Loucy (cell line): ENCODE results near the gene DNASE1L3.

Source experiments
- H2AFZ ChIP-seq: fragments of 200-600 bp; sonication (generic); 2 replicates; pipeline ENCODE4 v1.6.0; 2016; ENCODE audit warnings: antibody characterized with exemption, mild to moderate bottlenecking, low read length, moderate library complexity
- H3F3A ChIP-seq: fragments of 200-600 bp; 2 replicates; pipeline ENCODE4 v1.6.0; 2016; ENCODE audit warnings: antibody characterized with exemption, low read depth, mild to moderate bottlenecking
- H3K27me3 ChIP-seq: fragments of 200-600 bp; sonication (generic); 2 replicates; pipeline ENCODE4 v1.6.1; 2014; ENCODE audit warnings: low read length, mild to moderate bottlenecking; ENCODE audit not compliant: insufficient read depth, poor library complexity, severe bottlenecking
- H3K36me3 ChIP-seq: fragments of 200-600 bp; sonication (generic); 2 replicates; pipeline ENCODE4 v1.6.1; 2016; ENCODE audit warnings: low read length; ENCODE audit not compliant: insufficient read depth
- H3K4me1 ChIP-seq: fragments of 200-600 bp; sonication (generic); 2 replicates; pipeline ENCODE4 v1.5.1; 2014; ENCODE audit warnings: low read length, mild to moderate bottlenecking; ENCODE audit not compliant: insufficient read depth, poor library complexity, severe bottlenecking
- H3K4me2 ChIP-seq: fragments of 200-600 bp; sonication (generic); 2 replicates; pipeline ENCODE4 v1.6.0; 2014; ENCODE audit warnings: antibody characterized with exemption, low read length, low read depth, mild to moderate bottlenecking; ENCODE audit not compliant: poor library complexity, severe bottlenecking
- H3K4me3 ChIP-seq: fragments of 200-600 bp; sonication (generic); 2 replicates; pipeline ENCODE4 v1.5.1; 2014; ENCODE audit warnings: low read length, mild to moderate bottlenecking, mixed read lengths; ENCODE audit not compliant: poor library complexity, severe bottlenecking
- H3K79me2 ChIP-seq: fragments of 200-600 bp; sonication (generic); 2 replicates; pipeline ENCODE4 v1.6.1; 2014; ENCODE audit warnings: low read length; ENCODE audit not compliant: insufficient read depth
- H3K9ac ChIP-seq: fragments of 200-600 bp; sonication (generic); 2 replicates; pipeline ENCODE4 v1.6.0; 2014; ENCODE audit warnings: mild to moderate bottlenecking, low read depth, low read length, moderate library complexity; ENCODE audit not compliant: poor library complexity, severe bottlenecking
- H3K9me2 ChIP-seq: fragments of 200-600 bp; sonication (generic); replicated peaks from 2 replicates; pipeline ENCODE4 v1.6.1; 2016; ENCODE audit warnings: low read depth, low read length, mixed read lengths
- H3K9me3 ChIP-seq: fragments of 200-600 bp; sonication (generic); 2 replicates; pipeline ENCODE4 v1.6.1; 2014; ENCODE audit warnings: mild to moderate bottlenecking, antibody characterized with exemption, low read length, low read depth; ENCODE audit not compliant: insufficient read depth
- H4K20me1 ChIP-seq: fragments of 200-600 bp; sonication (generic); 2 replicates; pipeline ENCODE4 v1.6.0; 2014; ENCODE audit warnings: antibody characterized with exemption, low read length, mild to moderate bottlenecking; ENCODE audit not compliant: insufficient read depth, poor library complexity, severe bottlenecking
- EZH2phosphoT487 ChIP-seq: fragments of 200-600 bp; IDR thresholded peaks from 2 replicates; pipeline ENCODE4 v1.6.1; 2018; ENCODE audit warnings: antibody characterized with exemption, mild to moderate bottlenecking, moderate library complexity, borderline replicate concordance
- TF ChIP-seq, protein P1 (sequence below): fragments of 200-600 bp; sonication (generic); conservative IDR thresholded peaks from 2 replicates; pipeline ENCODE4 v1.5.1; 2014; ENCODE audit warnings: mild to moderate bottlenecking, antibody characterized with exemption, low read length

DNASE1L3 gene

DNA sequence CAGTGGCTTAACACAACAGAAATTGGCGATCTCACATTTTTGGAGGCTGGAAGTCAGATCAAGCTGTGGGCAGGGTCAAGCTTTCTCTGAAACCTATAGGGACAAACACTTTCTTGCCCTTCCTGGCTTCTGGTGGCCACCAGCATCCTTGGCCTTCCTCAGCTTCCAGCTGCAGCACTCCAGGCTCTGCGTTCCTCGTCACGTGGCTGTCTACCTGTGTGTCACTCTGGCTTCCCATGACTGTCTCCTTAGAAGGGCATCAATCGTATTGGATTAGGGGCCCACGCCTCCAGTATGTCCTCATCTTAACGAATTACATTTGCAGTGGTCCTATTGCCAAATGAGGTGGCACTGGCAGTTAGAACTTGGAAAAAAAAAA, 25.8 kb downstream of the DNASE1L3 start:
- Histone ChIP-seq H3K4me2 (no peak overlapping the region), H2AFZ (peak overlapping the region; percentile 65; the same call in 1 of the 2 replicates), H3K9me3 (no peaks in the 10 kb centered on the region), H3K4me1 (no peaks in the 10 kb centered on the region), H4K20me1 (no peaks in the 10 kb centered on the region), H3K36me3 (no peaks in the 10 kb centered on the region), H3F3A (no peaks in the 10 kb centered on the region), H3K4me3 (no peak overlapping the region), H3K9ac (no peak overlapping the region), H3K9me2 (no peaks in the 10 kb centered on the region), H3K27me3 (no peaks in the 10 kb centered on the region), H3K79me2 (no peaks in the 10 kb centered on the region)
- TF ChIP-seq, protein P1, sequence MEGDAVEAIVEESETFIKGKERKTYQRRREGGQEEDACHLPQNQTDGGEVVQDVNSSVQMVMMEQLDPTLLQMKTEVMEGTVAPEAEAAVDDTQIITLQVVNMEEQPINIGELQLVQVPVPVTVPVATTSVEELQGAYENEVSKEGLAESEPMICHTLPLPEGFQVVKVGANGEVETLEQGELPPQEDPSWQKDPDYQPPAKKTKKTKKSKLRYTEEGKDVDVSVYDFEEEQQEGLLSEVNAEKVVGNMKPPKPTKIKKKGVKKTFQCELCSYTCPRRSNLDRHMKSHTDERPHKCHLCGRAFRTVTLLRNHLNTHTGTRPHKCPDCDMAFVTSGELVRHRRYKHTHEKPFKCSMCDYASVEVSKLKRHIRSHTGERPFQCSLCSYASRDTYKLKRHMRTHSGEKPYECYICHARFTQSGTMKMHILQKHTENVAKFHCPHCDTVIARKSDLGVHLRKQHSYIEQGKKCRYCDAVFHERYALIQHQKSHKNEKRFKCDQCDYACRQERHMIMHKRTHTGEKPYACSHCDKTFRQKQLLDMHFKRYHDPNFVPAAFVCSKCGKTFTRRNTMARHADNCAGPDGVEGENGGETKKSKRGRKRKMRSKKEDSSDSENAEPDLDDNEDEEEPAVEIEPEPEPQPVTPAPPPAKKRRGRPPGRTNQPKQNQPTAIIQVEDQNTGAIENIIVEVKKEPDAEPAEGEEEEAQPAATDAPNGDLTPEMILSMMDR: no peak
- TF ChIP-seq EZH2phosphoT487: no peak

DNA sequence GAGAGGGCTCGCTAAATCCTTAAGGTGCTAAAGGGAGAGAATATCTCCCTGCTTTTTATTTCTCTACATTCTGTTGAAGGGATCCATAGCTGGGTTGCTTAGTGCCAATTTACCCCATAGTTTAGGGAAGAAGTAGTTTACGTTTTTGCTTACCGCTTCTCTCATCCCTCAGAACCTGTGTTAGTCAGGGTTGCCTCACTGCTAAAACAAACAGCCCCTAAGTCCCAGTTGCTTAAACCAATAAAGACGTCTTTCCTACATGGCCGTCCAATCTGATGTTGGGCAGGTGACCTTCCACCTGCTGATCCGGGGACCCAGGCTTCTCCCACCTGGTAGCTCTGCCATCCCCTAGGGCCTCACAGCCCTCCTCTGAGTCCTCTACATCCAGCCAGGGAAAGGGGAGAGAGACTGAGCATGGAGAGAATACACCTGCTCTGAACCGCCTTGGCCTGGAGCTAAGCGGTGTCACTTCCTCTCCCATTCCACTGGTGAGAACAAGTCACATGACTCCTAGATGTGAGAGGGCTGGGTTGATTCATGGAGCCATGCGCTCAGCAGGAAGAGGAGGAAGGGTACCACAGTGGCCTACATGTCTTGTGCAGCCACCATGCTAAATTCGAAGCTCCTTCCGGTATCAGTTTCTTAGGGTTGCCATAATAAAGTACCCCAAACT, 26.3 kb downstream of the DNASE1L3 start:
- no peaks in the 10 kb centered on the region for H4K20me1 ChIP-seq
- no peaks in the 10 kb centered on the region for H3K36me3 ChIP-seq
- H2AFZ ChIP-seq: peak overlapping the region; percentile 65; the same call in 1 of the 2 replicates
- no peaks in the 10 kb centered on the region for H3K9me3 ChIP-seq
- no peaks in the 10 kb centered on the region for H3K79me2 ChIP-seq
- TF ChIP-seq EZH2phosphoT487: no peak
- TF ChIP-seq, protein P1: no peak
- no peak overlapping the region for H3K4me3 ChIP-seq
- H3K4me1 ChIP-seq: no peaks in the 10 kb centered on the region
- H3F3A ChIP-seq: no peaks in the 10 kb centered on the region
- H3K9ac ChIP-seq: no peak overlapping the region
- H3K9me2 ChIP-seq: no peaks in the 10 kb centered on the region
- no peaks in the 10 kb centered on the region for H3K27me3 ChIP-seq
- no peak overlapping the region for H3K4me2 ChIP-seq

GRCh38 chr3:58183891-58184290, 26.9 kb downstream of the DNASE1L3 start:
- Histone ChIP-seq H3K9me3 (no peaks in the 10 kb centered on the region), H2AFZ (no peak overlapping the region), H3K27me3 (no peaks in the 10 kb centered on the region), H3K4me3 (no peak overlapping the region), H3K4me1 (no peaks in the 10 kb centered on the region), H3K79me2 (no peaks in the 10 kb centered on the region), H3K36me3 (no peaks in the 10 kb centered on the region), H3K9ac (no peak overlapping the region), H3F3A (no peaks in the 10 kb centered on the region), H4K20me1 (no peaks in the 10 kb centered on the region), H3K4me2 (no peak overlapping the region), H3K9me2 (no peaks in the 10 kb centered on the region)
- TF ChIP-seq, protein P1: no peak
- TF ChIP-seq EZH2phosphoT487: no peak
